Measurements from ENCODE around the gene JAGN1. TPM values are rescaled to one million over a fixed set of nuclear protein-coding genes. Genes with fewer than 3 reads are reported as not detected.
A peak's percentile ranks its signal among the peaks of the same experiment; 100 is the strongest.
"Not testable (repeated sequence)": the region's sequence is repeated elsewhere in the genome, so short reads cannot be mapped to it uniquely, and the experiment has no call there.

JAGN1 gene
- polyA plus RNA-seq, 4 donors, result 31.1 to 46.2 (median 44.1) TPM

- DNase-seq (ENCODE audit: low read depth in 4 of 4, low spot score in 3 of 4), result not testable (repeated sequence)
Observed at GRCh38 chr3:9896755-9897407, 6.5 kb downstream of the JAGN1 start.

- DNase-seq (ENCODE audit: low read depth in 4 of 4, low spot score in 3 of 4), result peak in 3 of 4 donors; percentile 54 to 71 (median 66)
Observed at GRCh38 chr3:9897408-9898372, 7.3 kb downstream of the JAGN1 start.

GRCh38 chr3:9898467-9899241 lies 8.2 kb downstream of the JAGN1 start:
- DNase-seq (ENCODE audit: low read depth in 4 of 4, low spot score in 3 of 4), result no peak

- DNase-seq (ENCODE audit: low read depth in 4 of 4, low spot score in 3 of 4), result no peak
Observed at GRCh38 chr3:9899289-9899791, 8.9 kb downstream of the JAGN1 start.

GRCh38 chr3:9900965-9901415 lies 10.6 kb downstream of the JAGN1 start:
- not testable (repeated sequence) for DNase-seq (ENCODE audit: low read depth in 4 of 4, low spot score in 3 of 4)

GRCh38 chr3:9901967-9902366 lies 11.6 kb downstream of the JAGN1 start:
- no peak for DNase-seq (ENCODE audit: low read depth in 4 of 4, low spot score in 3 of 4)

- no peak for DNase-seq (ENCODE audit: low read depth in 4 of 4, low spot score in 3 of 4)
Observed at GRCh38 chr3:9902372-9903237, 12.2 kb downstream of the JAGN1 start, which contains the start of gene IL17RE. Gene IL17RE, plus strand, starts transcription at chr3:9902848. Its CDS starts 85 bp downstream, at chr3:9902933.

GRCh38 chr3:9903238-9903624 lies 12.8 kb downstream of the JAGN1 start:
- no peak for DNase-seq (ENCODE audit: low read depth in 4 of 4, low spot score in 3 of 4)

GRCh38 chr3:9903904-9904303 lies 13.5 kb downstream of the JAGN1 start:
- no peak for DNase-seq (ENCODE audit: low read depth in 4 of 4, low spot score in 3 of 4)

- no peak for DNase-seq (ENCODE audit: low read depth in 4 of 4, low spot score in 3 of 4)
Observed at GRCh38 chr3:9906480-9906879, 16.1 kb downstream of the JAGN1 start.

- no peak for DNase-seq (ENCODE audit: low read depth in 4 of 4, low spot score in 3 of 4)
Observed at GRCh38 chr3:9908286-9908685, 17.9 kb downstream of the JAGN1 start.

GRCh38 chr3:9909221-9910013 lies 19.0 kb downstream of the JAGN1 start:
- no peak for DNase-seq (ENCODE audit: low read depth in 4 of 4, low spot score in 3 of 4)

- no peak for DNase-seq (ENCODE audit: low read depth in 4 of 4, low spot score in 3 of 4)
Observed at GRCh38 chr3:9911863-9912262, 21.5 kb downstream of the JAGN1 start.

- no peak for DNase-seq (ENCODE audit: low read depth in 4 of 4, low spot score in 3 of 4)
Observed at GRCh38 chr3:9912294-9912935, 22.0 kb downstream of the JAGN1 start.

GRCh38 chr3:9913601-9914000 lies 23.2 kb downstream of the JAGN1 start:
- DNase-seq (ENCODE audit: low read depth in 4 of 4, low spot score in 3 of 4), result no peak

- DNase-seq (ENCODE audit: low read depth in 4 of 4, low spot score in 3 of 4), result no peak
Observed at GRCh38 chr3:9914011-9914410, 23.6 kb downstream of the JAGN1 start.

GRCh38 chr3:9914559-9915253 lies 24.3 kb downstream of the JAGN1 start:
- DNase-seq (ENCODE audit: low read depth in 4 of 4, low spot score in 3 of 4), result no peak
